Suprapubic skin (tissue), 4 donors: ENCODE measurements around the gene MNT. TPM values are rescaled to one million over a fixed set of nuclear protein-coding genes. Genes with fewer than 3 reads are reported as not detected.

ENCODE experiments used
- DNase-seq, 2 donors: peaks; one replicate each; pipeline ENCODE4 v3.0.0-alpha.2; 2019; ENCODE audit warnings: low spot score in 2 of 2
- H3K27ac ChIP-seq: fragments of 200-600 bp; sonication (generic); one replicate; pipeline ENCODE4 v1.5.1; 2019
- H3K27me3 ChIP-seq: fragments of 200-600 bp; sonication (generic); one replicate; pipeline ENCODE4 v1.5.1; 2019
- H3K36me3 ChIP-seq: fragments of 200-600 bp; sonication (generic); one replicate; pipeline ENCODE4 v1.5.1; 2019
- H3K4me1 ChIP-seq: fragments of 200-600 bp; sonication (generic); one replicate; pipeline ENCODE4 v1.5.1; 2019
- H3K4me3 ChIP-seq: fragments of 200-600 bp; sonication (generic); one replicate; pipeline ENCODE4 v1.5.1; 2019; ENCODE audit warnings: mild to moderate bottlenecking
- H3K9me3 ChIP-seq: fragments of 200-600 bp; sonication (generic); one replicate; pipeline ENCODE4 v1.5.1; 2019
- CTCF ChIP-seq, 2 donors: fragments of 200-600 bp in 1 of 2; fragments of 450-650 bp in 1 of 2; sonication (generic) in 1 of 2; IDR thresholded peaks; one replicate each; pipeline ENCODE4 v1.5.1; 2016 to 2019; ENCODE audit warnings: antibody characterized with exemption in 2 of 2, mild to moderate bottlenecking in 1 of 2, moderate library complexity in 1 of 2
- EP300 ChIP-seq: sonication (generic); formaldehyde crosslinking; IDR thresholded peaks from one replicate; pipeline ENCODE4 v1.6.1; 2017; ENCODE audit warnings: antibody characterized with exemption
- POLR2A ChIP-seq, 2 donors: fragments of 450-650 bp; IDR thresholded peaks; one replicate each; pipeline ENCODE4 v1.6.1; 2017; ENCODE audit warnings: antibody characterized with exemption in 2 of 2, mild to moderate bottlenecking in 2 of 2, moderate library complexity in 2 of 2
- POLR2AphosphoS5 ChIP-seq, 3 donors: sonication (generic); formaldehyde crosslinking; IDR thresholded peaks; one replicate each; pipeline ENCODE4 v1.6.1; 2017; ENCODE audit warnings: antibody characterized with exemption in 3 of 3
- WGBS: methylation state at CpG from one replicate; pipeline ENCODE4 v1.1.5; 2018; 5-methylcytosine and 5-hydroxymethylcytosine counted together
- total RNA-seq, 4 donors: library from RNA; depleted of rRNA; stranded (reverse); fragments of >200 nt; gene quantifications; one replicate each; pipeline ENCODE4 v1.1.0, GENCODE V29; 2016

MNT gene
- total RNA-seq, 4 donors from 2014 or later = 20.9 to 50.0 (median 44.1) TPM

GRCh38 chr17:2421315-2422147 is 20.7 kb upstream of the MNT start:
- DNase-seq = no peak
- Histone ChIP-seq H3K27me3 (no peaks in the 10 kb centered on the region), H3K36me3 (peaks cover 36% of the 10 kb centered on the region), H3K4me3 (no peak overlapping the region), H3K4me1 (peaks cover 10% of the 10 kb centered on the region), H3K27ac (no peak overlapping the region), H3K9me3 (no peaks in the 10 kb centered on the region)
- TF ChIP-seq CTCF (IDR thresholded peaks at IDR 0.05) = no peak
- no peak for TF ChIP-seq POLR2A (IDR thresholded peaks at IDR 0.05)
- no peak for TF ChIP-seq POLR2AphosphoS5 (IDR thresholded peaks at IDR 0.05)
- no peak for TF ChIP-seq EP300
- WGBS = 91% methylated on average over 16 of the region's 27 CpGs

GRCh38 chr17:2420176-2420575 is 19.3 kb upstream of the MNT start:
- peaks cover 20% of the 10 kb centered on the region for H3K4me1 ChIP-seq
- peaks cover 37% of the 10 kb centered on the region for H3K36me3 ChIP-seq
- WGBS = 83% methylated on average over 12 of the region's 12 CpGs
- H3K9me3 ChIP-seq = no peaks in the 10 kb centered on the region
- no peaks in the 10 kb centered on the region for H3K27me3 ChIP-seq
- TF ChIP-seq POLR2AphosphoS5 (IDR thresholded peaks at IDR 0.05) (no peak), EP300 (no peak), POLR2A (IDR thresholded peaks at IDR 0.05) (no peak), CTCF (IDR thresholded peaks at IDR 0.05) (no peak)
- H3K4me3 ChIP-seq = no peak overlapping the region
- DNase-seq = no peak
- no peak overlapping the region for H3K27ac ChIP-seq

- peaks cover 43% of the 10 kb centered on the region for H3K36me3 ChIP-seq
- no peaks in the 10 kb centered on the region for H3K9me3 ChIP-seq
- H3K27ac ChIP-seq = no peak overlapping the region
- peaks cover 20% of the 10 kb centered on the region for H3K4me1 ChIP-seq
- no peaks in the 10 kb centered on the region for H3K27me3 ChIP-seq
- TF ChIP-seq EP300 (no peak), POLR2A (IDR thresholded peaks at IDR 0.05) (no peak), CTCF (IDR thresholded peaks at IDR 0.05) (no peak)
- H3K4me3 ChIP-seq = no peak overlapping the region
- 91% methylated on average over 6 of the region's 6 CpGs for WGBS
- no peak for DNase-seq
Measured at GRCh38 chr17:2419486-2419885, 18.6 kb upstream of the MNT start.

- peaks cover 18% of the 10 kb centered on the region for H3K4me1 ChIP-seq
- no peak for DNase-seq
- no peak overlapping the region for H3K4me3 ChIP-seq
- H3K36me3 ChIP-seq = peaks cover 51% of the 10 kb centered on the region
- no peak overlapping the region for H3K27ac ChIP-seq
- no peak for TF ChIP-seq EP300
- H3K9me3 ChIP-seq = no peaks in the 10 kb centered on the region
- 84% methylated on average over 7 of the region's 7 CpGs for WGBS
- H3K27me3 ChIP-seq = no peaks in the 10 kb centered on the region
Measured at GRCh38 chr17:2418572-2418971, 17.7 kb upstream of the MNT start.

- peak; percentile 94 for DNase-seq
- 28% methylated on average over 19 of the region's 19 CpGs for WGBS
- Histone ChIP-seq H3K27ac (no peak overlapping the region), H3K9me3 (no peaks in the 10 kb centered on the region), H3K27me3 (no peaks in the 10 kb centered on the region), H3K4me3 (no peak overlapping the region), H3K4me1 (peaks cover 16% of the 10 kb centered on the region), H3K36me3 (peaks cover 44% of the 10 kb centered on the region)
- TF ChIP-seq POLR2AphosphoS5 (IDR thresholded peaks at IDR 0.05) (peak in 1 of 3 donors; percentile 33), EP300 (no peak), POLR2A (IDR thresholded peaks at IDR 0.05) (no peak), CTCF (IDR thresholded peaks at IDR 0.05) (peak; percentile 97 to 99)
Measured at GRCh38 chr17:2416010-2416734, 15.3 kb upstream of the MNT start.
